GM23338 (cell line): ENCODE measurements around the gene OBP2A.

Experiments
- CTCF ChIP-seq, 2 experiments: fragments of 200-600 bp in 1 of 2; sonication (generic) in 1 of 2; conservative IDR thresholded peaks; 2 replicates each; pipeline versions ENCODE4 v1.5.1 to v1.6.1; 2016 to 2017; ENCODE audit warnings: antibody characterized with exemption in 2 of 2, low read depth in 2 of 2, mild to moderate bottlenecking in 2 of 2, moderate library complexity in 1 of 2
- EZH2 ChIP-seq: fragments of 200-600 bp; sonication (generic); IDR thresholded peaks from one replicate; pipeline ENCODE4 v1.8.0; 2017; ENCODE audit warnings: antibody characterized with exemption, mild to moderate bottlenecking, low read depth; ENCODE audit not compliant: unreplicated experiment
- POLR2AphosphoS5 ChIP-seq: IDR thresholded peaks from 2 replicates; pipeline ENCODE4 v1.6.1; 2016; ENCODE audit warnings: antibody characterized with exemption, low read depth

GRCh38 chr9:135522137-135522877, 23.6 kb upstream of the OBP2A start:
- no peak for TF ChIP-seq POLR2AphosphoS5
- TF ChIP-seq CTCF (conservative IDR thresholded peaks at IDR 0.05; ENCODE audit: low read depth in 2 of 2): no peak
- no peak for TF ChIP-seq EZH2
